GM19397 (cell line): ENCODE results near the gene PALB2.
A peak's percentile ranks its signal among the peaks of the same experiment; 100 is the strongest.

Source experiments
- ATAC-seq: cut with Tn5 transposase; IDR thresholded peaks from one replicate; pipeline ENCODE4 v1.9.1; 2021; ENCODE audit warnings: mild to moderate bottlenecking, moderate library complexity; ENCODE audit not compliant: unreplicated experiment

The PALB2 gene

DNA sequence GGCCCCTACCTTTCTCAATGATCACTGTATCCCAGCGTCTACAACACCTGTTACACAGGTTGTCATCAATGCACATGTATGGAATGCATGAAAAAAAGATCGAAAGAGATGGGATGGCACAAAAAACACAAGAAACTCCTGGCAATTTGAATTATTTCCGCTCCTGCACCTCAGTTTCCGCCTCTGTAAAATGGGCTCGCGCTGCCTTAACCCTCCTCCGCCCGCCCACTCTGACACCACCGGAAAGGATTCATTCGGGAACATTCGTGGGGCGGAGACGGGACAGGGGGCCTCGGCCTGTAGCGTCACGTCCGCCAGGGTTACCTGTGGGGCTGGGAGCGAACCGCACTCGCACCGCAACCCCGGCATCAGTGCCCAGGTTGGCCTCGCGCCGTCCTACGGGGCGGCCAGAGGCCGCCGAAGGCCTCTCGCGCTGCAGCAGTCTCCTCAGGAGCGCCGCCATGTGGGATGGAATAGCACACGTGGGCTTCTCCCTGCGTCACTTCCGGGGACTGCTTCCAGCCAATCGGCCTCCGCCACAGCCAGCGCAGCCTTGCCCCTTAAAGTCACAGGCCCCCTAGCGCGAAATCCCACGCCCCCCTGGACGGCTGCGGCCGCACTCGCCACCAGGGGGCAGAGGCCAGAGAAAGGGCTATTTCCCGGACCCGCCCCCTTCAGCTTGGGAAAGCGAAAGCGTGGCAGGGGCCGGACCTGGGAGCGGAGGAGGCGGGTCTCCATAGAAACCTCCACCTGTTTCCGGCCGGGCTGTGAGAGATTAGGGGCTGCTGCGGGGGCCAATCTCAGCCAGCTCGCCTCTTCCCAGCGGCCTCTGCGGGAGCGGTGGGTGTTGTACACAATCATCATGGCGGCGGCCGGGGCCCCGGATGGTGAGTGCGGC lies 84.0 kb downstream of the PALB2 start, which contains the start of the genes EARS2 and UBFD1:
EARS2 (minus strand) TSS at position 470 of the 898 bp plus-strand sequence; CDS start at position 463, 7 bp downstream.
UBFD1 (plus strand) TSS at position 847 of the 898 bp plus-strand sequence; CDS start at position 863, 16 bp downstream.
- ATAC-seq: peak; percentile 87

DNA sequence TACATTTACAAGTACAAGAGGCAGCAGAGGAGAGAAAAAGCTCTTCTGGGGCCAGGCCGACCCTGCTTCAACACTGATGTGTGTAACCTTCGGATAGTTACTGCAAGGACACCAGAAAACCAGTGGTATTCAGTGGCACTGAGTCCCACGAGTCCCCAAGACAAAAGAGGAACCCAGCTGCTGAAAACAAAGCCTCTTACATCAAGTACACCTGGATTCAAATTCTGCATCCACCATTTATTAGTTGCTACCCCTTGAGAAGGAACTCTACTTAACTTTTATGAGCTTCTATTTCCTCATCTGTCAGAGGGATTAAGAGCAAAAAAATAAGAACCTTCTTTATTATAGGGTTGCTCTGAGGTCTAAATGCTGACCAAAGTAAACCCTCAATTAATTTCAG lies 86.6 kb downstream of the PALB2 start:
- ATAC-seq: no peak
